Measurements from ENCODE around the gene WASHC3. TPM values are rescaled to one million over a fixed set of nuclear protein-coding genes. Genes with fewer than 3 reads are reported as not detected.

WASHC3 gene
- total and polyA plus RNA-seq, 10 of the 15 experiments (the other 5 are each of a cell fraction or from before 2014, with no cell fraction given), result 18.8 to 106 (median 64.3) TPM

GRCh38 chr12:102107970-102108369 lies 46.2 kb upstream of the WASHC3 start (continued):
- no peak for TF ChIP-seq BCLAF1 (IDR thresholded peaks at IDR 0.05)

DNA sequence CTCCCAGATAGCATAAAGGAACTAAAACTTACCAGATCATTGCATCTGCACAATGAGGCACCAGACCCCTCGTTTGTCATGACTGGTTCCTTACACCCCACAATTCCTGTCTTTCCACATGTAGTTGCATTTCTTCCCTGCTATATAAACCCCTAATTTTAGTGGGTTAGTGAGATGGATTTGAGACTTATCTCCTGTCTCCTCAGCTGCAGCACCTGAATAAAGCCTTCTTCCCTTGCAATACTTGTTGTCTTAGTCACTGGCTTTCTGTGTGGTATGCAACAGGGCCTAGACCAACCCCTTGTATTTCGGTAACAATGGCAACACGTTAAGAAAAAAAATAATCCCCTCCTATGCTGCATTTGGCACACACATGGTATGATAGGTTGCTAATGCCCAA lies 45.1 kb upstream of the WASHC3 start:
- in situ Hi-C loops (cut with MboI), result no loop called here
- Histone ChIP-seq H3K4me2 (ENCODE audit: control insufficient read depth, insufficient read depth) (no peak overlapping the region), H3K27ac (ENCODE audit: control insufficient read depth, insufficient read depth) (no peak overlapping the region), H3K4me1 (ENCODE audit: control insufficient read depth, insufficient read depth, low read length) (no peaks in the 10 kb centered on the region), H3K4me3 (no peak overlapping the region), H4K20me1 (ENCODE audit: control insufficient read depth, insufficient read depth) (no peaks in the 10 kb centered on the region), H2AFZ (ENCODE audit: control insufficient read depth, low read depth, low read length) (no peak overlapping the region), H3K79me2 (ENCODE audit: control insufficient read depth, insufficient read depth, low read length) (no peaks in the 10 kb centered on the region), H3K27me3 (replicated peaks in 1 of 2; ENCODE audit: control insufficient read depth in 2 of 2, insufficient read depth in 2 of 2, low read length in 1 of 2) (no peaks in the 10 kb centered on the region), H3K36me3 (ENCODE audit: control insufficient read depth in 2 of 2, insufficient read depth in 2 of 2, low read length in 1 of 2) (peaks cover 6 to 32% of the 10 kb centered on the region in 2 experiments), H3K9me3 (replicated peaks; ENCODE audit: control insufficient read depth, insufficient read depth, low read length) (peaks cover 11% of the 10 kb centered on the region), H3K9ac (ENCODE audit: control insufficient read depth, insufficient read depth, low read length) (no peak overlapping the region)
- ChIA-PET SMC1A (ENCODE audit: uncharacterized antibody, unreplicated experiment) (no interaction called here), POLR2A (no interaction called here), CTCF (interaction anchor here (1.3 kb wide), 1 partner anchor 9 kb away, joined by 5 read pairs; no protein-coding TSS in a partner anchor), RAD21 (ENCODE audit: unreplicated experiment) (no interaction called here)
- FAIRE-seq (no peak), ATAC-seq (no peak), DNase-seq (ENCODE audit: low read depth, low spot score) (no peak)
- no peak for TF ChIP-seq PKNOX1 (IDR thresholded peaks at IDR 0.05)
- no peak for TF ChIP-seq CEBPB (IDR thresholded peaks at IDR 0.05; ENCODE audit: borderline replicate concordance in 1 of 2, low read depth in 2 of 2, low read length in 2 of 2)
- no TSS peak for BruUV-seq (replicated peaks)
- intact Hi-C loops (cut with micrococcal nuclease; ENCODE audit: unreplicated experiment), result no loop called here
- 94% methylated on average over 3 of the region's 3 CpGs for WGBS (ENCODE audit: insufficient coverage, insufficient replicate concordance, low lambda C conversion rate, missing lambda C conversion rate)
